Amygdala (tissue), 56 donors: ENCODE measurements around the gene PCDHGB3.
"Not testable (repeated sequence)": the region's sequence is repeated elsewhere in the genome, so short reads cannot be mapped to it uniquely, and the experiment has no call there.

Experiments used
- DNase-seq, 56 donors: peaks; one replicate each; lab custom pipeline; 2025; lab: John Stamatoyannopoulos, UW

PCDHGB3 gene

DNA sequence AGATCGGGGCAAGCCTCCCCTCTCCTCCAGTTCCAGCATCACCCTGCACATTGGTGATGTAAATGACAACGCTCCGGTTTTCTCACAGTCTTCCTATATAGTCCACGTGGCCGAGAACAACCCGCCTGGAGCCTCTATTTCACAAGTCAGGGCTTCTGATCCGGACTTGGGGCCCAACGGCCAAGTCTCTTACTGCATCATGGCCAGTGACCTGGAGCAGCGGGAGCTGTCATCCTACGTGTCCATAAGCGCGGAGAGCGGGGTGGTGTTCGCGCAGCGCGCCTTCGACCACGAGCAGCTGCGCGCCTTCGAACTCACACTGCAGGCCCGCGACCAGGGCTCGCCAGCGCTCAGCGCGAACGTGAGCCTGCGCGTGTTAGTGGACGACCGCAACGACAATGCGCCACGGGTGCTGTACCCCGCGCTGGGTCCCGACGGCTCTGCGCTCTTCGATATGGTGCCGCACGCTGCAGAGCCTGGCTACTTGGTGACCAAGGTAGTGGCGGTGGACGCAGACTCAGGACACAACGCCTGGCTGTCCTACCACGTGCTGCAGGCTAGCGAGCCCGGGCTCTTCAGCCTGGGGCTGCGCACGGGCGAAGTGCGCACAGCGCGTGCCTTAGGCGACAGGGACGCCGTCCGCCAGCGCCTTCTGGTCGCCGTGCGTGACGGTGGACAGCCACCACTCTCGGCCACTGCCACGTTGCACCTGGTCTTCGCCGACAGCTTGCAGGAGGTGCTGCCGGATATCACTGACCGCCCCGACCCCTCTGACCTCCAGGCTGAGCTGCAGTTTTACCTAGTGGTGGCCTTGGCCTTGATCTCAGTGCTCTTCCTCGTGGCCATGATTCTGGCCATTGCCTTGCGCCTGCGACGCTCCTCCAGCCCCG is 19.4 kb downstream of the PCDHGB3 start:
- peak in 1 of 56 donors; percentile 12 for DNase-seq

DNA sequence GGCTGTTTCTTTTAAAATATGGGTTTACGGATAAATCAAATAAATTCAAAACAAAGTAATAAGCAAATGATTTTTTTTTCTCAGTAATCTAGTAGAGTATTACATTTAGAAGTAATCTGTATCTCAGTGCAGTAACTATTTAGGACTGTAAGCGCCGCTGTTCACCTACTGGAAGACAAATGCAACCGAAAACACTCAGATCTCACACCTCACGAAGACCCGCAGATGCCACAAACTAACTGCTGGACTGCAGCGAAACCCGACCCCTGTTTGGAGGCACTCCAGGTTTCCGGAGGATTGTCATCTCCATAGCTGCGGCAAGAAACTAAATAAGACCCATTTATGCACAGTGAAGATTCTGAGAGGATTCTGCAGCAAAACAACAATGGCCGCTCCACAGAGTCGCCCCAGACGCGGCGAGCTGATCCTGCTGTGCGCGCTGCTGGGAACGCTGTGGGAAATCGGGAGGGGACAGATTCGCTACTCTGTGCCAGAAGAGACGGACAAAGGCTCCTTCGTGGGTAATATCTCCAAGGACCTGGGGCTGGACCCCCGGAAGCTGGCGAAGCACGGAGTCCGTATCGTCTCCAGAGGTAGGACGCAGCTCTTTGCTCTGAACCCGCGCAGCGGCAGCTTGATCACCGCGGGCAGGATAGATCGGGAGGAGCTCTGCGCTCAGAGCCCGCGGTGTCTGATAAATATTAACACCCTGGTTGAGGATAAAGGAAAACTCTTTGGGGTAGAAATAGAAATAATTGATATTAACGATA is 22.6 kb downstream of the PCDHGB3 start, which contains the start of gene PCDHGA8:
PCDHGA8 (plus strand) TSS at position 205 of the 770 bp plus-strand sequence; CDS start at position 386, 181 bp downstream.
- no peak for DNase-seq

DNA sequence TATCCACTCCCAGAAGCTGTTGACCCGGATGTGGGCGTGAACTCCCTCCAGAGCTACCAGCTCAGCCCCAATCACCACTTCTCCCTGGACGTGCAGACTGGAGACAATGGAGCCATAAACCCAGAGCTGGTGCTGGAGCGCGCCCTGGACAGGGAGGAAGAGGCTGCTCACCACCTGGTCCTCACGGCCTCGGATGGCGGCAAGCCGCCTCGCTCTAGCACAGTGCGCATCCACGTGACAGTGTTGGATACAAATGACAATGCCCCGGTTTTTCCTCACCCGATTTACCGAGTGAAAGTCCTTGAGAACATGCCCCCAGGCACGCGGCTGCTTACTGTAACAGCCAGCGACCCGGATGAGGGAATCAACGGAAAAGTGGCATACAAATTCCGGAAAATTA is 23.2 kb downstream of the PCDHGB3 start:
- DNase-seq, result no peak

DNA sequence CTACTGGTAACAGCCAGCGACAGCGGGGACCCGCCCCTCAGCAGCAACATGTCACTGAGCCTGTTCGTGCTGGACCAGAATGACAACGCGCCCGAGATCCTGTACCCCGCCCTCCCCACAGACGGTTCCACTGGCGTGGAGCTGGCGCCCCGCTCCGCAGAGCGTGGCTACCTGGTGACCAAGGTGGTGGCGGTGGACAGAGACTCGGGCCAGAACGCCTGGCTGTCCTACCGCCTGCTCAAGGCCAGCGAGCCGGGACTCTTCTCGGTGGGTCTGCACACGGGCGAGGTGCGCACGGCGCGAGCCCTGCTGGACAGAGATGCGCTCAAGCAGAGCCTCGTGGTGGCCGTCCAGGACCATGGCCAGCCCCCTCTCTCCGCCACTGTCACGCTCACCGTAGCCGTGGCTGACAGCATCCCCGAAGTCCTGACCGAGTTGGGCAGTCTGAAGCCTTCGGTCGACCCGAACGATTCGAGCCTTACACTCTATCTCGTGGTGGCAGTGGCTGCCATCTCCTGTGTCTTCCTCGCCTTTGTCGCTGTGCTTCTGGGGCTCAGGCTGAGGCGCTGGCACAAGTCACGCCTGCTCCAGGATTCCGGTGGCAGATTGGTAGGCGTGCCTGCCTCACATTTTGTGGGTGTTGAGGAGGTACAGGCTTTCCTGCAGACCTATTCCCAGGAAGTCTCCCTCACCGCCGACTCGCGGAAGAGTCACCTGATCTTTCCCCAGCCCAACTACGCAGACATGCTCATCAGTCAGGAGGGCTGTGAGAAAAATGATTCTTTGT is 24.6 kb downstream of the PCDHGB3 start:
- not testable (repeated sequence) for DNase-seq

DNA sequence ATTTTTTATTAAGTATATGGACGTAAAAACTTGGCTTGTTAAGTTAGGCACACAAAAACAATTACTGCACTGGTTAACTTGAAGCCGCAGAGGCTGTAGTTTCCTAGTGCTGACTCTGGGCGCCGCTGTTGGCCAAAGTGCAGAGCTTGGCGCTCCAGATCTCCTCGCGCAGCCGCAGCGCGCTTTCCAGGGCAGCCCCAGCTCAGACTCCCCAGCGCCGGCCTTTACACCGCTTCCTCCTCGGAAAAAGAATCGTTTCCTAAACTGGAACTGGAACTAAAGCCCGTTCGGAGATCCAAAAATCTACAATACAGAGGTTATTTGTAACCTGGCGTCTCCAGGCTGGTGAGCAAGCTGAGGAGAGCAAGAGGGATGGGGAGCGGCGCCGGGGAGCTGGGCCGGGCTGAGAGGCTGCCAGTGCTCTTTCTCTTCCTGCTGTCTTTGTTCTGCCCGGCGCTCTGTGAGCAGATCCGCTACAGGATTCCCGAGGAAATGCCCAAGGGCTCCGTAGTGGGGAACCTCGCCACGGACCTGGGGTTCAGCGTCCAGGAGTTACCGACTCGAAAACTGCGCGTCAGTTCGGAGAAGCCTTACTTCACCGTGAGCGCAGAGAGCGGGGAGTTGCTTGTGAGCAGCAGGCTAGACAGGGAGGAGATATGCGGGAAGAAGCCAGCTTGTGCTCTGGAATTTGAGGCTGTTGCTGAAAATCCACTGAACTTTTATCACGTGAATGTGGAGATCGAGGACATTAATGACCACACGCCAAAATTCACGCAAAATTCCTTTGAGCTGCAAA is 27.9 kb downstream of the PCDHGB3 start, which contains the start of gene PCDHGB5:
PCDHGB5 (plus strand) TSS at position 192 of the 796 bp plus-strand sequence; CDS start at position 373, 181 bp downstream.
- peak in 1 of 56 donors; percentile 17 for DNase-seq

DNA sequence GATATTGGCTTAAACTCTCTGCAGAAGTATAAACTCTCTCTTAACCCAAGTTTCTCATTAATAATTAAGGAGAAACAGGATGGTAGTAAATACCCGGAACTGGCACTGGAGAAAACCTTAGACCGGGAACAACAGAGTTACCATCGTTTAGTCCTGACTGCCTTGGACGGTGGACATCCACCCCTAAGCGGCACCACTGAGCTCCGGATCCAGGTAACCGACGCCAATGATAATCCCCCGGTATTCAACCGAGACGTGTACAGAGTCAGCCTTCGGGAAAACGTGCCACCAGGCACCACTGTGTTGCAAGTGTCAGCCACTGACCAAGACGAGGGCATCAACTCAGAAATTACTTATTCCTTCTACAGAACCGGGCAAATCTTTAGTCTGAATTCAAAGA is 28.6 kb downstream of the PCDHGB3 start:
- DNase-seq, result no peak

- no peak for DNase-seq
Measured at GRCh38 chr5:141399555-141400258, 29.7 kb downstream of the PCDHGB3 start.

GRCh38 chr5:141402553-141403243 is 32.7 kb downstream of the PCDHGB3 start, which contains the start of gene PCDHGA9:
PCDHGA9 (plus strand) TSS chr5:141402778; CDS start chr5:141402953, 175 bp downstream.
- DNase-seq, result peak in 3 of 56 donors; percentile 10 to 50 (median 11)

- no peak for DNase-seq
Measured at GRCh38 chr5:141403387-141403786, 33.3 kb downstream of the PCDHGB3 start.

DNA sequence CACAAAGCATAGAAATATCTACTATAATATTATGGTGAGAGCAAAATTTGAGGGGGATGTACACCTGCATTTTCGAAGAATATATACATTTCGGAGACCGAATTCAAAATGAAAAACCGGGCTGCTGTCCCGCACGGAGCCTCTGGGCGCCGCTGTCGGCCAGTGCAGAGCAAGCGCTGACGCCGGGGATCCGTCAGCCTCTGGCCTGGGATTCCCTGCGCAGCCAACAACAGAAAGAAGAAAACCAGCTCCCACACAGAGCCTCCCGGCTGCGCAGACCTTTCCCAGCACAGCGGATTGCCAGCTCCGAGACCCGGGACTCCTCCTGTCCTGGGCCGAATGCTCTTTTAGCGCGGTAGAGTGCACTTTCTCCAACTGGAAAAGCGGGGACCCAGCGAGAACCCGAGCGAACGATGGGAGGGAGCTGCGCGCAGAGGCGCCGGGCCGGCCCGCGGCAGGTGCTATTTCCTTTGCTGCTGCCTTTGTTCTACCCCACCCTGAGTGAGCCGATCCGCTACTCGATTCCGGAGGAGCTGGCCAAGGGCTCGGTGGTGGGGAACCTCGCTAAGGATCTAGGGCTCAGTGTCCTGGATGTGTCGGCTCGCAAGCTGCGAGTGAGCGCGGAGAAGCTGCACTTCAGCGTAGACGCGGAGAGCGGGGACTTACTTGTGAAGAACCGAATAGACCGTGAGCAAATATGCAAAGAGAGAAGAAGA is 37.9 kb downstream of the PCDHGB3 start, which contains the start of gene PCDHGB6:
PCDHGB6 (plus strand) TSS at position 232 of the 716 bp plus-strand sequence; CDS start at position 414, 182 bp downstream.
- DNase-seq, result not testable (repeated sequence)

- DNase-seq, result no peak
Measured at GRCh38 chr5:141409598-141410306, 39.7 kb downstream of the PCDHGB3 start.

DNA sequence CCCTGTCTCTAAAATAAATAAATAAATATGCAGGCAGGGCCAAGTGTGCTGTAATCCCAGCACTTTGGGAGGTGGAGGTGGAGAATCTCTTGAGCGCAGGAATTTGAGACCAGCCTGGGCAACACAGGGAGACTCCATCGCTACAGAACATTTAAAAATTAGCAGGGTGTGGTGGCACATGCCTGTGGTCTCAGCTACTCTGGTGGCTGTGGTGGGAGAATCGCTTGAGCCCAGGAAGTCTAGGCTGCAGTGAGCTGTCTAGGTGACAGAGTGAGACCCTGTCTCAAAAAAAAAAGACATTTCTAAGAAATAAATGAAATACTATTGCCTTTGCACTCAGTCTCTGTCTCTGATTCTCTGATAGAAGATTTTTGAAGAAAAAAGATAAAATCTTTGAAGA is 41.5 kb downstream of the PCDHGB3 start:
- no peak for DNase-seq

DNA sequence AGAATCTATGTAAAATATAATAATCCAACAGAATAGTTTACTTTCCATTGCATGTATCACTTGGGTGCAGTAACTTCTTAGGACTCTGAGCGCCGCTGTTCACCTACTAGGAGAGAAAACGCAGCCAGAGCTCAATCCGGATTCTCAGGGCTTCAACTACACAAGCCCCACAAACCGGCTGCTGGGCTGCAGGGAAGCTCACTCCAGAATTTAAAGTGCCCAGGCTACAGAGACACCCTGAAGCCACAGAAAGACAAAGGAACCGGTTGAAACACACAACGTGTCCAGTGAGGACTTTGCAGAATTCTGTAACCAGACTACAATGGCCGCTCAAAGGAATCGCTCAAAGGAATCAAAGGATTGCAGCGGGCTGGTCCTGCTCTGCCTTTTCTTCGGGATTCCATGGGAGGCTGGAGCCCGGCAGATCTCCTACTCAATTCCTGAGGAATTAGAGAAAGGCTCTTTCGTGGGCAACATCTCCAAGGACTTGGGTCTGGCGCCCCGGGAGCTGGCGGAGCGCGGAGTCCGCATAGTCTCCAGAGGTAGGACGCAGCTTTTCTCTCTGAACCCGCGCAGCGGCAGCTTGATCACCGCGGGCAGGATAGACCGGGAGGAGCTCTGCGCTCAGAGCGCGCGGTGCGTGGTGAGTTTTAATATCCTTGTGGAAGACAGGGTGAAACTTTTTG is 43.0 kb downstream of the PCDHGB3 start, which contains the start of gene PCDHGA10:
PCDHGA10 (plus strand) TSS at position 134 of the 686 bp plus-strand sequence; CDS start at position 323, 189 bp downstream.
- peak in 1 of 56 donors; percentile 26 for DNase-seq

- no peak for DNase-seq
Measured at GRCh38 chr5:141413540-141414069, 43.6 kb downstream of the PCDHGB3 start.

DNA sequence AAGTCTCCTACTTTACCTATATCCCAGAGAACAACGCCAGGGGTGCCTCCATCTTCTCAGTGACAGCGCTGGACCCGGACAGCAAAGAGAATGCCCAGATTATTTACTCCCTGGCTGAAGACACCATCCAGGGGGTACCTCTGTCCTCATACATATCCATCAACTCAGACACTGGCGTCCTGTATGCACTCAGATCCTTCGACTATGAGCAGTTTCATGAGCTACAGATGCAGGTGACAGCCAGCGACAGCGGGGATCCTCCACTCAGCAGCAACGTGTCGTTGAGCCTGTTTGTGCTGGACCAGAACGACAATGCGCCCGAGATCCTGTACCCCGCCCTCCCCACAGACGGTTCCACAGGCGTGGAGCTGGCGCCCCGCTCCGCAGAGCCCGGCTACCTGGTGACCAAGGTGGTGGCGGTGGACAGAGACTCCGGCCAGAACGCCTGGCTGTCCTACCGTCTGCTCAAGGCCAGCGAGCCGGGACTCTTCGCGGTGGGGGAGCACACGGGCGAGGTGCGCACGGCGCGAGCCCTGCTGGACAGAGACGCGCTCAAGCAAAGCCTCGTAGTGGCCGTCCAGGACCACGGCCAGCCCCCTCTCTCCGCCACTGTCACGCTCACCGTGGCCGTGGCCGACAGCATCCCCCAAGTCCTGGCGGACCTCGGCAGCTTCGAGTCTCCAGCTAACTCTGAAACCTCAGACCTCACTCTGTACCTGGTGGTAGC is 44.7 kb downstream of the PCDHGB3 start:
- DNase-seq, result not testable (repeated sequence)
